K562 (cell line): Measurements from ENCODE around the gene FKBP2. TPM values are rescaled to one million over a fixed set of nuclear protein-coding genes. Genes with fewer than 3 reads are reported as not detected.
A peak's percentile ranks its signal among the peaks of the same experiment; 100 is the strongest.

Experiments
- AFF1 ChIP-seq, 2 experiments: fragments of 450-650 bp; IDR thresholded peaks; 2 replicates each; pipeline ENCODE4 v1.6.1; 2018; ENCODE audit warnings: mild to moderate bottlenecking in 2 of 2, low read depth in 1 of 2; ENCODE audit not compliant: partially characterized antibody in 2 of 2
- ARID3A ChIP-seq: IDR thresholded peaks from 2 replicates; pipeline ENCODE4 v1.6.1; 2012; ENCODE audit warnings: low read depth, low read length, improper control_type of control experiment, borderline replicate concordance
- CTCFL ChIP-seq: IDR thresholded peaks from 2 replicates; pipeline ENCODE4 v1.6.1; 2011; ENCODE audit warnings: borderline replicate concordance, low read depth, mild to moderate bottlenecking, moderate library complexity, low read length; ENCODE audit not compliant: insufficient read depth, poor library complexity, severe bottlenecking
- HNRNPH1 ChIP-seq: fragments of 200-400 bp; formaldehyde crosslinking; optimal IDR thresholded peaks from 2 replicates; pipeline ENCODE3; 2017; ENCODE audit warnings: low read depth, mild to moderate bottlenecking, low read length, moderate library complexity
- KAT7 ChIP-seq: sonication (generic); formaldehyde crosslinking; IDR thresholded peaks from 2 replicates; pipeline ENCODE4 v1.8.0; 2022; ENCODE audit warnings: missing genetic modification reagents, mild to moderate bottlenecking, borderline replicate concordance
- RBM14 ChIP-seq: fragments of 200-400 bp; formaldehyde crosslinking; IDR thresholded peaks from 2 replicates; pipeline ENCODE4 v1.6.1; 2018; ENCODE audit warnings: low read depth, mild to moderate bottlenecking, low read length, moderate library complexity, borderline replicate concordance; ENCODE audit not compliant: insufficient read depth
- THRB ChIP-seq: fragments of 450-650 bp; formaldehyde crosslinking; conservative IDR thresholded peaks from 2 replicates; pipeline ENCODE4 v1.4.0; 2022; ENCODE audit warnings: mild to moderate bottlenecking, missing genetic modification characterization
- UBTF ChIP-seq, 2 experiments: IDR thresholded peaks; 2 replicates each; pipeline ENCODE4 v1.6.1; 2012; ENCODE audit warnings: improper control_type of control experiment in 2 of 2, low read depth in 2 of 2, low read length in 2 of 2, borderline replicate concordance in 1 of 2
- ZNF12 ChIP-seq: sonication (generic); formaldehyde crosslinking; IDR thresholded peaks from 2 replicates; pipeline ENCODE4 v1.4.0; 2020; ENCODE audit warnings: mild to moderate bottlenecking, missing genetic modification reagents
- ZNF23 ChIP-seq: fragments of 250-450 bp; sonication (Bioruptor Pico); IDR thresholded peaks from 2 replicates; pipeline ENCODE4 v1.4.0; 2020; ENCODE audit warnings: mild to moderate bottlenecking
- ZNF778 ChIP-seq: fragments of 450-650 bp; formaldehyde crosslinking; IDR thresholded peaks from 2 replicates; pipeline ENCODE4 v1.4.0; 2020; ENCODE audit warnings: mild to moderate bottlenecking, moderate library complexity
- polyA plus RNA-seq, 8 experiments: library from polyadenylated mRNA; depleted of rRNA in 4 of 8; stranded (reverse) in 5 of 8; unstranded in 3 of 8; fragments of >200 nt; fragmentation: Nextera tagmentation in 2 of 8; fragmentation: Illumina TruSeq in 1 of 8; extraction: Ambion mirVana in 2 of 8; extraction: Trizol in 1 of 8; gene quantifications; 2 replicates each; pipeline versions ENCODE4 v1.2.1 to v1.2.3, GENCODE V29; 2011 to 2014; ENCODE audit warnings: inconsistent platforms in 1 of 8, missing spikeins in 1 of 8
- total RNA-seq, 7 experiments: library from RNA; depleted of rRNA in 6 of 7; stranded (reverse); fragments of >200 nt in 6 of 7; fragmentation: Illumina TruSeq in 2 of 7; extraction: Trizol in 2 of 7; gene quantifications; 2 replicates each; pipeline versions ENCODE4 v1.2.1 to v1.2.3, GENCODE V29; 2011 to 2021; ENCODE audit warnings: low replicate concordance in 1 of 7

The FKBP2 gene
- total and polyA plus RNA-seq, 9 of the 15 experiments (the other 6 are each of a cell fraction or from before 2014, with no cell fraction given), result 3.5 to 151 (median 58.1) TPM

- TF ChIP-seq UBTF (IDR thresholded peaks at IDR 0.05; ENCODE audit: borderline replicate concordance in 1 of 2, low read depth in 2 of 2, low read length in 2 of 2) (peak in 1 of 2 experiments; percentile 86; a peak in 2 of 4 replicates), KAT7 (CRISPR knock-in tag) (peak; percentile 85), ZNF12 (CRISPR knock-in tag) (peak; percentile 69; the same call in 1 of the 2 replicates), CTCFL (no peak), THRB (CRISPR knock-in tag) (no peak), ZNF23 (CRISPR knock-in tag) (no peak), HNRNPH1 (no peak), AFF1 (IDR thresholded peaks at IDR 0.05; ENCODE audit: low read depth in 1 of 2, partially characterized antibody in 2 of 2) (peak in 1 of 2 experiments; percentile 17), RBM14 (no peak), ARID3A (no peak), ZNF778 (CRISPR knock-in tag) (no peak)
These were observed 10.5 kb upstream of the FKBP2 start, which contains the start of gene DNAJC4 (continued) for GRCh38 chr11:64230171-64230984.
